HEK293 (cell line): ENCODE measurements around the gene FGF8.
A peak's percentile ranks its signal among the peaks of the same experiment; 100 is the strongest.

Source experiments
- CTCF ChIA-PET: fragments of 350-600 bp; formaldehyde crosslinking; extraction: SDS; loops from one replicate; lab custom pipeline; 2021; ENCODE audit warnings: antibody characterized with exemption; lab: Yijun Ruan, JAX
- POLR2A ChIA-PET: fragments of 300-600 bp; formaldehyde crosslinking; extraction: SDS; loops from one replicate; lab custom pipeline; 2020; ENCODE audit warnings: antibody characterized with exemption, inconsistent platforms; lab: Yijun Ruan, JAX
- H3K27ac ChIP-seq: fragments of 200-500 bp; sonication (Bioruptor generic); 2 replicates; pipeline ENCODE4 v1.5.1; 2014; ENCODE audit warnings: low read depth, low read length, control low read depth, inconsistent platforms; ENCODE audit errors: extremely low read depth
- H3K36me3 ChIP-seq, 2 experiments: fragments of 200-500 bp in 1 of 2; sonication (Bioruptor generic) in 1 of 2; 1 replicate in 1 of 2; 2 replicates in 1 of 2; pipeline ENCODE4 v1.5.1; 2014 to 2017; ENCODE audit warnings: inconsistent platforms in 2 of 2, low read length in 2 of 2; ENCODE audit not compliant: control insufficient read depth in 2 of 2, insufficient read depth in 1 of 2
- H3K4me1 ChIP-seq: fragments of 200-500 bp; sonication (Bioruptor generic); 2 replicates; pipeline ENCODE4 v1.5.1; 2014; ENCODE audit warnings: mild to moderate bottlenecking, low read length, inconsistent platforms; ENCODE audit not compliant: control insufficient read depth, insufficient read depth
- H3K4me3 ChIP-seq: 2 replicates; pipeline ENCODE4 v1.5.1; 2011; ENCODE audit warnings: low read depth, mild to moderate bottlenecking, control low read depth, low read length, moderate library complexity
- H3K9me3 ChIP-seq: fragments of 200-500 bp; sonication (Bioruptor generic); 2 replicates; pipeline ENCODE4 v1.5.1; 2014; ENCODE audit warnings: low read depth, low read length, inconsistent platforms; ENCODE audit not compliant: control insufficient read depth, insufficient read depth
- EGR2 ChIP-seq: fragments of 450-650 bp; formaldehyde crosslinking; IDR thresholded peaks from 2 replicates; pipeline ENCODE4 v1.5.1; 2016; ENCODE audit warnings: low read depth, missing biosample characterization, missing genetic modification characterization
- HOXA7 ChIP-seq: sonication (generic); formaldehyde crosslinking; IDR thresholded peaks from 2 replicates; pipeline ENCODE4 v1.8.1; 2022; ENCODE audit warnings: missing genetic modification reagents, borderline replicate concordance
- IKZF3 ChIP-seq: fragments of 450-650 bp; IDR thresholded peaks from 2 replicates; pipeline ENCODE4 v1.5.0; 2018; ENCODE audit warnings: missing biosample characterization, mild to moderate bottlenecking, missing genetic modification characterization, moderate library complexity
- KLF10 ChIP-seq: fragments of 450-650 bp; IDR thresholded peaks from 2 replicates; pipeline ENCODE4 v1.5.1; 2018; ENCODE audit warnings: missing biosample characterization, mild to moderate bottlenecking, missing genetic modification characterization
- KLF16 ChIP-seq: fragments of 450-650 bp; formaldehyde crosslinking; IDR thresholded peaks from 2 replicates; pipeline ENCODE4 v1.5.1; 2017; ENCODE audit warnings: missing biosample characterization, missing genetic modification characterization
- MEIS1 ChIP-seq: sonication (generic); formaldehyde crosslinking; IDR thresholded peaks from 2 replicates; pipeline ENCODE4 v1.8.1; 2022; ENCODE audit warnings: missing genetic modification reagents, mild to moderate bottlenecking, borderline replicate concordance
- SP3 ChIP-seq: fragments of 450-650 bp; formaldehyde crosslinking; IDR thresholded peaks from 2 replicates; pipeline ENCODE4 v1.5.1; 2016; ENCODE audit warnings: missing biosample characterization, missing genetic modification characterization
- YY2 ChIP-seq: fragments of 450-650 bp; formaldehyde crosslinking; IDR thresholded peaks from 2 replicates; pipeline ENCODE4 v1.5.1; 2016; ENCODE audit warnings: missing biosample characterization, missing genetic modification characterization
- ZBTB20 ChIP-seq: fragments of 450-650 bp; formaldehyde crosslinking; IDR thresholded peaks from 2 replicates; pipeline ENCODE4 v1.5.1; 2016; ENCODE audit warnings: missing biosample characterization, missing genetic modification characterization
- ZBTB21 ChIP-seq: fragments of 450-650 bp; formaldehyde crosslinking; IDR thresholded peaks from 2 replicates; pipeline ENCODE4 v1.5.1; 2017; ENCODE audit warnings: missing biosample characterization, missing genetic modification characterization
- ZFP69B ChIP-seq: fragments of 450-650 bp; formaldehyde crosslinking; IDR thresholded peaks from 2 replicates; pipeline ENCODE4 v1.5.1; 2016; ENCODE audit warnings: missing biosample characterization, missing genetic modification characterization
- ZNF146 ChIP-seq: fragments of 450-650 bp; formaldehyde crosslinking; IDR thresholded peaks from 2 replicates; pipeline ENCODE4 v1.5.1; 2016; ENCODE audit warnings: missing biosample characterization, missing genetic modification characterization
- ZNF174 ChIP-seq: fragments of 450-650 bp; formaldehyde crosslinking; IDR thresholded peaks from 2 replicates; pipeline ENCODE4 v1.5.0; 2017; ENCODE audit warnings: missing biosample characterization, mild to moderate bottlenecking, missing genetic modification characterization
- ZNF221 ChIP-seq: fragments of 450-650 bp; formaldehyde crosslinking; IDR thresholded peaks from 2 replicates; pipeline ENCODE4 v1.5.1; 2017; ENCODE audit warnings: missing biosample characterization, missing genetic modification characterization, borderline replicate concordance
- ZNF510 ChIP-seq: fragments of 450-650 bp; formaldehyde crosslinking; IDR thresholded peaks from 2 replicates; pipeline ENCODE4 v1.5.1; 2018; ENCODE audit warnings: mild to moderate bottlenecking, missing genetic modification characterization, missing biosample characterization; ENCODE audit not compliant: insufficient replicate concordance
- ZNF514 ChIP-seq: fragments of 450-650 bp; formaldehyde crosslinking; IDR thresholded peaks from 2 replicates; pipeline ENCODE4 v1.5.1; 2016; ENCODE audit warnings: missing biosample characterization, missing genetic modification characterization
- ZNF521 ChIP-seq: fragments of 450-650 bp; formaldehyde crosslinking; IDR thresholded peaks from 2 replicates; pipeline ENCODE4 v1.5.1; 2017; ENCODE audit warnings: missing biosample characterization, mild to moderate bottlenecking, missing genetic modification characterization
- ZNF530 ChIP-seq: fragments of 450-650 bp; formaldehyde crosslinking; IDR thresholded peaks from 2 replicates; pipeline ENCODE4 v1.5.1; 2016; ENCODE audit warnings: low read depth, missing biosample characterization, missing genetic modification characterization
- ZNF621 ChIP-seq: fragments of 450-650 bp; formaldehyde crosslinking; IDR thresholded peaks from 2 replicates; pipeline ENCODE4 v1.5.1; 2017; ENCODE audit warnings: missing biosample characterization, missing genetic modification characterization
- ZNF660 ChIP-seq: fragments of 450-650 bp; IDR thresholded peaks from 2 replicates; pipeline ENCODE4 v1.5.1; 2018; ENCODE audit warnings: missing biosample characterization, mild to moderate bottlenecking, missing genetic modification characterization
- ZNF664 ChIP-seq: fragments of 450-650 bp; formaldehyde crosslinking; IDR thresholded peaks from 2 replicates; pipeline ENCODE4 v1.5.1; 2016; ENCODE audit warnings: missing biosample characterization, missing genetic modification characterization
- ZNF670 ChIP-seq: fragments of 450-650 bp; formaldehyde crosslinking; IDR thresholded peaks from 2 replicates; pipeline ENCODE4 v1.5.1; 2016; ENCODE audit warnings: missing biosample characterization, missing genetic modification characterization, low read depth
- ZNF747 ChIP-seq: fragments of 450-650 bp; formaldehyde crosslinking; IDR thresholded peaks from 2 replicates; pipeline ENCODE4 v1.5.1; 2016; ENCODE audit warnings: missing biosample characterization, missing genetic modification characterization
- ZSCAN30 ChIP-seq: fragments of 450-650 bp; IDR thresholded peaks from 2 replicates; pipeline ENCODE4 v1.5.1; 2018; ENCODE audit warnings: missing biosample characterization, mild to moderate bottlenecking, missing genetic modification characterization, moderate library complexity
- TF ChIP-seq, protein P1 (sequence below): fragments of 450-650 bp; formaldehyde crosslinking; IDR thresholded peaks from 2 replicates; pipeline ENCODE4 v1.5.1; 2017; ENCODE audit warnings: missing biosample characterization, missing genetic modification characterization
- TF ChIP-seq, protein P2 (sequence below): fragments of 450-650 bp; formaldehyde crosslinking; IDR thresholded peaks from 2 replicates; pipeline ENCODE4 v1.5.1; 2017; ENCODE audit warnings: missing biosample characterization, missing genetic modification characterization
- TF ChIP-seq, protein P3 (sequence below): fragments of 450-650 bp; formaldehyde crosslinking; optimal IDR thresholded peaks from 2 replicates; pipeline ENCODE3; 2016; ENCODE audit warnings: missing biosample characterization, mild to moderate bottlenecking, missing genetic modification characterization
- TF ChIP-seq, protein P4 (sequence below): fragments of 450-650 bp; formaldehyde crosslinking; IDR thresholded peaks from 2 replicates; pipeline ENCODE4 v1.5.1; 2016; ENCODE audit warnings: missing biosample characterization, missing genetic modification characterization

FGF8 gene

DNA sequence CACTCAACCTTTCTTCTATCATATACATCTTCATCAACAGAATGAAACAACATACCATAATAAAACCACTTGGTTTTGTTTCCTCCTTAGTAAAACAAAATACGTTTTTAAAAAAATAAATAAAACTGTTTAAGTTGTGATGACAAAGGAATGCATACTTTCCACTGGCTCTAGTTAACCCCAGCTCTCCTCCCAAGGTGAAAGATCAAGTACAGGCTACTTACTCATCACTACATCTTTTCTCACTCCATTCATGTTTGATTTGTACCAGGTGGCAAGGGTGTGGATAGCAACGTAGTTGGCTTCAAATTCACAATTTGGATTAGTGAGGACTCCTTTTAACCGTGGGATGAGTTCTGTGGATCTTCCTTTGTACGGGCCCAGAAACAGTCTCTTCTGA is 27.6 kb upstream of the FGF8 start:
- no peaks in the 10 kb centered on the region for H3K9me3 ChIP-seq
- H3K36me3 ChIP-seq: peaks cover 94 to 100% of the 10 kb centered on the region in 2 experiments
- no peak overlapping the region for H3K27ac ChIP-seq
- H3K4me1 ChIP-seq: no peaks in the 10 kb centered on the region; the same call in 1 of the 2 replicates
- no peak overlapping the region for H3K4me3 ChIP-seq
- no peak for TF ChIP-seq KLF16 (tag by site-specific recombination)
- TF ChIP-seq ZNF146 (tag by site-specific recombination): no peak
- TF ChIP-seq ZNF521 (tag by site-specific recombination): no peak
- TF ChIP-seq ZNF510 (tag by site-specific recombination): no peak
- TF ChIP-seq SP3: no peak
- TF ChIP-seq, protein P1, sequence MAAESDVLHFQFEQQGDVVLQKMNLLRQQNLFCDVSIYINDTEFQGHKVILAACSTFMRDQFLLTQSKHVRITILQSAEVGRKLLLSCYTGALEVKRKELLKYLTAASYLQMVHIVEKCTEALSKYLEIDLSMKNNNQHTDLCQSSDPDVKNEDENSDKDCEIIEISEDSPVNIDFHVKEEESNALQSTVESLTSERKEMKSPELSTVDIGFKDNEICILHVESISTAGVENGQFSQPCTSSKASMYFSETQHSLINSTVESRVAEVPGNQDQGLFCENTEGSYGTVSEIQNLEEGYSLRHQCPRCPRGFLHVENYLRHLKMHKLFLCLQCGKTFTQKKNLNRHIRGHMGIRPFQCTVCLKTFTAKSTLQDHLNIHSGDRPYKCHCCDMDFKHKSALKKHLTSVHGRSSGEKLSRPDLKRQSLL (tag by site-specific recombination): no peak
- TF ChIP-seq ZNF514: no peak
- no peak for TF ChIP-seq ZNF221 (tag by site-specific recombination)
- TF ChIP-seq ZNF670: no peak
- no peak for TF ChIP-seq ZNF660 (tag by site-specific recombination)
- no peak for TF ChIP-seq HOXA7 (CRISPR knock-in tag)
- no peak for TF ChIP-seq ZNF747 (tag by site-specific recombination)
- TF ChIP-seq EGR2 (tag by site-specific recombination): no peak
- TF ChIP-seq, protein P2, sequence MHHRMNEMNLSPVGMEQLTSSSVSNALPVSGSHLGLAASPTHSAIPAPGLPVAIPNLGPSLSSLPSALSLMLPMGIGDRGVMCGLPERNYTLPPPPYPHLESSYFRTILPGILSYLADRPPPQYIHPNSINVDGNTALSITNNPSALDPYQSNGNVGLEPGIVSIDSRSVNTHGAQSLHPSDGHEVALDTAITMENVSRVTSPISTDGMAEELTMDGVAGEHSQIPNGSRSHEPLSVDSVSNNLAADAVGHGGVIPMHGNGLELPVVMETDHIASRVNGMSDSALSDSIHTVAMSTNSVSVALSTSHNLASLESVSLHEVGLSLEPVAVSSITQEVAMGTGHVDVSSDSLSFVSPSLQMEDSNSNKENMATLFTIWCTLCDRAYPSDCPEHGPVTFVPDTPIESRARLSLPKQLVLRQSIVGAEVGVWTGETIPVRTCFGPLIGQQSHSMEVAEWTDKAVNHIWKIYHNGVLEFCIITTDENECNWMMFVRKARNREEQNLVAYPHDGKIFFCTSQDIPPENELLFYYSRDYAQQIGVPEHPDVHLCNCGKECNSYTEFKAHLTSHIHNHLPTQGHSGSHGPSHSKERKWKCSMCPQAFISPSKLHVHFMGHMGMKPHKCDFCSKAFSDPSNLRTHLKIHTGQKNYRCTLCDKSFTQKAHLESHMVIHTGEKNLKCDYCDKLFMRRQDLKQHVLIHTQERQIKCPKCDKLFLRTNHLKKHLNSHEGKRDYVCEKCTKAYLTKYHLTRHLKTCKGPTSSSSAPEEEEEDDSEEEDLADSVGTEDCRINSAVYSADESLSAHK (tag by site-specific recombination): no peak
- TF ChIP-seq ZNF530 (tag by site-specific recombination): no peak
- TF ChIP-seq ZNF664 (tag by site-specific recombination): no peak
- no peak for TF ChIP-seq KLF10 (tag by site-specific recombination)
- TF ChIP-seq, all 188 proteins: peak for 0
- CTCF ChIA-PET: interaction anchor here (2.5 kb wide), 1 partner anchor 21 kb away, joined by 6 read pairs; the partner anchor contains the start of gene NPM3
- POLR2A ChIA-PET: no interaction called here

DNA sequence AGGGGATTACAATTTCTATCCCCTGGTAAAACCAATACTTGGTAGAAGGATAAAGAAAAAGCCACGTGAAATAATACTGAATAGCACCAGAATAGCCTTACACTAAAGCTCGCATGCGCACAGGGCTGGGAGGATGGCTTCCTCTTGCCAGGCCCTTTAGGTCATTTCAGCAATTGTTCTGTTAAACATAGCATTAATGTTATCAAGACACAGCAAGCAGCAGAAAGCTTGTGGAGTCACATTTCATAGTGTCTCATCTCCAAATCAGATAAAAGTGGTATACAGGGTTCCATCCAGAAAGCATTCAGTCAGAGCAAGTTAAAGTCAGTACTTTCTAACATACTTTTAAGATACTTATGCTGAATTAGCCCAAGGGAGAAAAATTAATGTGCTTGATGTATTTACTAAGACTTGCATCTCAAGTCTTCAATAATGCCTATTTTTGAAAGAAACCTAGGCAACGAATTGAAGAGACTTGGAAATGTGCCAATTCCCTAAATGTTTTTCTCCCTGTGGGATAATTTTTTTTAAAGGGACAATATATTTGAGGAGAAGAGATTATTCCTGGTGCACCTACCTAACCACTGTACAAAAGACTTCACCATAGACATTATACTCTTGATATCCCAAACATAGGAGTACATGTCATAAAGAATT is 21.6 kb upstream of the FGF8 start:
- POLR2A ChIA-PET: interaction anchor here (1.6 kb wide), 1 partner anchor 21 kb away, joined by 6 read pairs; the partner anchor contains the start of gene OGA
- Histone ChIP-seq H3K27ac (no peak overlapping the region), H3K9me3 (no peaks in the 10 kb centered on the region), H3K4me1 (peaks cover 3% of the 10 kb centered on the region; the same call in 1 of the 2 replicates), H3K4me3 (no peak overlapping the region), H3K36me3 (peaks cover 84 to 100% of the 10 kb centered on the region in 2 experiments)
- CTCF ChIA-PET: interaction anchor here (0.7 to 1.5 kb wide), 7 partner anchors 16 to 212 kb away, joined by 3 to 6 read pairs (median 3); no protein-coding TSS in a partner anchor
- TF ChIP-seq ZFP69B (tag by site-specific recombination) (no peak), SP3 (no peak), ZNF621 (no peak), YY2 (tag by site-specific recombination) (no peak), ZSCAN30 (tag by site-specific recombination) (no peak), IKZF3 (tag by site-specific recombination) (0 out of 2 replicates have a peak, but pooled peaks have one; percentile 35), ZBTB21 (no peak), ZBTB20 (tag by site-specific recombination) (no peak), ZNF174 (tag by site-specific recombination) (no peak), MEIS1 (CRISPR knock-in tag) (no peak)
- TF ChIP-seq, protein P3, sequence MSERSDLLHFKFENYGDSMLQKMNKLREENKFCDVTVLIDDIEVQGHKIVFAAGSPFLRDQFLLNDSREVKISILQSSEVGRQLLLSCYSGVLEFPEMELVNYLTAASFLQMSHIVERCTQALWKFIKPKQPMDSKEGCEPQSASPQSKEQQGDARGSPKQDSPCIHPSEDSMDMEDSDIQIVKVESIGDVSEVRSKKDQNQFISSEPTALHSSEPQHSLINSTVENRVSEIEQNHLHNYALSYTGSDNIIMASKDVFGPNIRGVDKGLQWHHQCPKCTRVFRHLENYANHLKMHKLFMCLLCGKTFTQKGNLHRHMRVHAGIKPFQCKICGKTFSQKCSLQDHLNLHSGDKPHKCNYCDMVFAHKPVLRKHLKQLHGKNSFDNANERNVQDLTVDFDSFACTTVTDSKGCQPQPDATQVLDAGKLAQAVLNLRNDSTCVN: no peak
- TF ChIP-seq, protein P4, sequence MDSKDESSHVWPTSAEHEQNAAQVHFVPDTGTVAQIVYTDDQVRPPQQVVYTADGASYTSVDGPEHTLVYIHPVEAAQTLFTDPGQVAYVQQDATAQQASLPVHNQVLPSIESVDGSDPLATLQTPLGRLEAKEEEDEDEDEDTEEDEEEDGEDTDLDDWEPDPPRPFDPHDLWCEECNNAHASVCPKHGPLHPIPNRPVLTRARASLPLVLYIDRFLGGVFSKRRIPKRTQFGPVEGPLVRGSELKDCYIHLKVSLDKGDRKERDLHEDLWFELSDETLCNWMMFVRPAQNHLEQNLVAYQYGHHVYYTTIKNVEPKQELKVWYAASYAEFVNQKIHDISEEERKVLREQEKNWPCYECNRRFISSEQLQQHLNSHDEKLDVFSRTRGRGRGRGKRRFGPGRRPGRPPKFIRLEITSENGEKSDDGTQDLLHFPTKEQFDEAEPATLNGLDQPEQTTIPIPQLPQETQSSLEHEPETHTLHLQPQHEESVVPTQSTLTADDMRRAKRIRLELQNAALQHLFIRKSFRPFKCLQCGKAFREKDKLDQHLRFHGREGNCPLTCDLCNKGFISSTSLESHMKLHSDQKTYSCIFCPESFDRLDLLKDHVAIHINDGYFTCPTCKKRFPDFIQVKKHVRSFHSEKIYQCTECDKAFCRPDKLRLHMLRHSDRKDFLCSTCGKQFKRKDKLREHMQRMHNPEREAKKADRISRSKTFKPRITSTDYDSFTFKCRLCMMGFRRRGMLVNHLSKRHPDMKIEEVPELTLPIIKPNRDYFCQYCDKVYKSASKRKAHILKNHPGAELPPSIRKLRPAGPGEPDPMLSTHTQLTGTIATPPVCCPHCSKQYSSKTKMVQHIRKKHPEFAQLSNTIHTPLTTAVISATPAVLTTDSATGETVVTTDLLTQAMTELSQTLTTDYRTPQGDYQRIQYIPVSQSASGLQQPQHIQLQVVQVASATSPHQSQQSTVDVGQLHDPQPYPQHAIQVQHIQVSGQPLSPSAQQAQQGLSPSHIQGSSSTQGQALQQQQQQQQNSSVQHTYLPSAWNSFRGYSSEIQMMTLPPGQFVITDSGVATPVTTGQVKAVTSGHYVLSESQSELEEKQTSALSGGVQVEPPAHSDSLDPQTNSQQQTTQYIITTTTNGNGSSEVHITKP (tag by site-specific recombination): no peak
